ENCODE data around the gene OR2D3.

DNA sequence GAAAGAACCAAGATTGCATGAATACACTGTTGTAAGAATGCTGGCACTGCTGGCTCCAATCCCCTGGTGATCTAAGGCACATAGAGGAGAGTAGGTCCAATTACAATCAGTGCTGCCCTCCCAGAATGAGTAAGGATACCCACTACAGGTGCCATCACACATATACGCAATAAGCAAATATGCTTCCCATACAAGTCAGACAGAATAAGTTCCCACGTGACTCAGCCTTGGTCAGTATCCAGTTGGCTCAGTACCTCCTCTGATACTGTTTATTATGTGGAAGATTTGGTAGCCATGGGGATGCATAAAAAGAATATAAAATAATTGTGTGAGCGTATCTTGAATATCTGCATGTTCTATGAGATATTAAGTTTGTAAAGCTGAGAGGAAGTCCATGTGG, 8.9 kb upstream of the OR2D3 start:
- TF ChIP-seq, protein P1, sequence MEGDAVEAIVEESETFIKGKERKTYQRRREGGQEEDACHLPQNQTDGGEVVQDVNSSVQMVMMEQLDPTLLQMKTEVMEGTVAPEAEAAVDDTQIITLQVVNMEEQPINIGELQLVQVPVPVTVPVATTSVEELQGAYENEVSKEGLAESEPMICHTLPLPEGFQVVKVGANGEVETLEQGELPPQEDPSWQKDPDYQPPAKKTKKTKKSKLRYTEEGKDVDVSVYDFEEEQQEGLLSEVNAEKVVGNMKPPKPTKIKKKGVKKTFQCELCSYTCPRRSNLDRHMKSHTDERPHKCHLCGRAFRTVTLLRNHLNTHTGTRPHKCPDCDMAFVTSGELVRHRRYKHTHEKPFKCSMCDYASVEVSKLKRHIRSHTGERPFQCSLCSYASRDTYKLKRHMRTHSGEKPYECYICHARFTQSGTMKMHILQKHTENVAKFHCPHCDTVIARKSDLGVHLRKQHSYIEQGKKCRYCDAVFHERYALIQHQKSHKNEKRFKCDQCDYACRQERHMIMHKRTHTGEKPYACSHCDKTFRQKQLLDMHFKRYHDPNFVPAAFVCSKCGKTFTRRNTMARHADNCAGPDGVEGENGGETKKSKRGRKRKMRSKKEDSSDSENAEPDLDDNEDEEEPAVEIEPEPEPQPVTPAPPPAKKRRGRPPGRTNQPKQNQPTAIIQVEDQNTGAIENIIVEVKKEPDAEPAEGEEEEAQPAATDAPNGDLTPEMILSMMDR (IDR thresholded peaks at IDR 0.05) = no peak
- no peak for TF ChIP-seq POLR2A (IDR thresholded peaks at IDR 0.05)
- TF ChIP-seq EP300 (IDR thresholded peaks at IDR 0.05) = no peak

Measured in ovary (tissue), 3 donors.